NT2/D1 (cell line): ENCODE data around the gene TSR3.

Experiments used
- SUZ12 ChIP-seq: IDR thresholded peaks from 2 replicates; pipeline ENCODE4 v1.6.1; 2011; ENCODE audit not compliant: insufficient read length, insufficient read depth; ENCODE audit errors: extremely low read depth
- YY1 ChIP-seq: IDR thresholded peaks from 2 replicates; pipeline ENCODE4 v1.6.1; 2011; ENCODE audit not compliant: insufficient read length, insufficient read depth
- ZNF274 ChIP-seq: IDR thresholded peaks from 2 replicates; pipeline ENCODE4 v1.6.1; 2011; ENCODE audit warnings: mild to moderate bottlenecking, low read depth, low read length

DNA sequence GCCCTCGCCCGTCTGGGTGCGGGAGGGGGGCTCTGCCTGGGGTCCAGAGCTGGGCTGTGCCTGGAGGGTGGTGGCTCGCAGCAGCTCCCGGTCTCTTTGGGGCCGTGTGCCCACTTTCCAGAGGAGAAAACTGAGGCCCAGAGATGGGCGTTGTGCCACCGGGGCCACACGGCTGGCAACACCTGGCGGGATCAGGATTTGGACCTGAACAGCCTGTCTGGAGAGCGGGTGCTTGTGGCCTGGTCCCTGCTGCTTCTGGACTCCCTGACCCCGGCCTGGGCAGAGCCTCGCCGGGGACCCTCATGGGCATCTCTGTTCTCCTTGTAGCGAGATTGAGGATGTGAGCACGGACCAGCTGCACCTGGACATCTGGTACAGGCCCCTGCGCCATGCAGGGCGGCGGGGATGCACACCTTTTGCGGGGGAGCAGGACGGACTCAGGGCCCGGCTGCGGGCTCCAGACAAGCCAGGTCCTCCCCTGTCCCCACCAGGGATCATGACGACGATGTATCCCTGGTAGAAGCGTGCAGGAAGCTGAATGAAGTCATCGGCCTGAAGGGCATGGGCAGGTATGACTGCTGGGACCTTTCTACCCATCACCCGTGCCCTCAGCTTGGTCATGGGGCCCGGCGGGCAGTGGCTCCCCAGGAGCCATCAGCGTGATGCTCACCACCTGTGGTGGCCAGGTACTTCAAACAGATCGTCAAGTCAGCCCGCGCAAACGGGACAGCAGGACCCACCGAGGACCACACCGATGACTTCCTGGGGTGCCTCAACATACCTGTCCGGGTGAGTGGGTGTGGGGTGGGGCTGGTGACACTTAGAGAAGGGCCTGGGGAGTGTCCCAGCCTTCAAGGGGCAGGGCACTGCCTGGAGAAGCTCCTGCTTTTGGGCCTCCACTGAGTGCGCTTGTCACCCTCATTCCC is 9.9 kb downstream of the TSR3 start:
- TF ChIP-seq YY1 (no peak), ZNF274 (no peak), SUZ12 (no peak)
